GM12874 (cell line): ENCODE results near the gene KRR1.

Experiments used
- CTCF ChIP-seq: IDR thresholded peaks from 2 replicates; pipeline ENCODE4 v1.5.1; 2011; ENCODE audit warnings: low read depth, mild to moderate bottlenecking, control low read depth, low read length, moderate library complexity; ENCODE audit not compliant: insufficient read depth

KRR1 gene

GRCh38 chr12:75474116-75474515, 37.3 kb downstream of the KRR1 start:
- no peak for TF ChIP-seq CTCF

GRCh38 chr12:75471902-75472890, 39.2 kb downstream of the KRR1 start:
- TF ChIP-seq CTCF: no peak

- no peak for TF ChIP-seq CTCF
These were observed 51.2 kb downstream of the KRR1 start for GRCh38 chr12:75460204-75460603.

- TF ChIP-seq CTCF: no peak
These were observed 51.7 kb downstream of the KRR1 start for GRCh38 chr12:75459755-75460154.

- TF ChIP-seq CTCF: no peak
These were observed 54.2 kb downstream of the KRR1 start for GRCh38 chr12:75457191-75457590.

GRCh38 chr12:75455839-75456238, 55.6 kb downstream of the KRR1 start:
- no peak for TF ChIP-seq CTCF

GRCh38 chr12:75452675-75453330, 58.6 kb downstream of the KRR1 start:
- no peak for TF ChIP-seq CTCF
